Mucosa of descending colon (tissue), 3 donors: Measurements from ENCODE around the gene CPB1. TPM values are rescaled to one million over a fixed set of nuclear protein-coding genes. Genes with fewer than 3 reads are reported as not detected.

ENCODE experiments used
- ATAC-seq: fragments of 200-7000 bp; cut with Tn5 transposase; one replicate; pipeline ENCODE4 v1.9.1; 2020; ENCODE audit warnings: mild to moderate bottlenecking, moderate library complexity
- DNase-seq, 3 donors: peaks; one replicate each; pipeline ENCODE4 v3.0.0-alpha.2; 2020
- H3K36me3 ChIP-seq: fragments of 200-600 bp; one replicate; pipeline ENCODE4 v1.8.0; 2021; ENCODE audit warnings: low read depth, mild to moderate bottlenecking
- H3K4me1 ChIP-seq: fragments of 200-600 bp; one replicate; pipeline ENCODE4 v1.8.0; 2021; ENCODE audit warnings: low read depth, mild to moderate bottlenecking
- H3K4me3 ChIP-seq: fragments of 200-600 bp; one replicate; pipeline ENCODE4 v1.8.0; 2021; ENCODE audit warnings: mild to moderate bottlenecking
- H3K9me3 ChIP-seq: fragments of 200-600 bp; one replicate; pipeline ENCODE4 v1.8.0; 2021; ENCODE audit warnings: mild to moderate bottlenecking
- CTCF ChIP-seq: fragments of 200-600 bp; IDR thresholded peaks from one replicate; pipeline ENCODE4 v1.8.0; 2022; ENCODE audit warnings: antibody characterized with exemption, mild to moderate bottlenecking
- intact Hi-C, 2 donors: fragments of 100-400 bp; cut with DNase I in 1 of 2; cut with micrococcal nuclease in 1 of 2; formaldehyde crosslinking; loops; one replicate each; pipeline versions ENCODE4 v1.11.0 to v1.11.1; 2022; cut with DNase I, micrococcal nuclease
- total RNA-seq, 3 donors: library from RNA; stranded (reverse); fragmentation: NEBNext Ultra II Directional in 2 of 3; extraction: Animal tissue kit (Norgen Biotek cat#: 25700) in 2 of 3; gene quantifications; one replicate each; pipeline versions ENCODE4 v1.2.1 to v1.2.4, GENCODE V29; 2021 to 2023
- donor health status: DM: no; HTN: no; CAD: no; lungs with moderate emphysema.
- donor health status: DM: no; HTN: no; CAD: no.
- donor health status: DM: no; HTN: yes; CAD: no.

The CPB1 gene
- total RNA-seq, 3 donors from 2014 or later: 0.70 to 0.92 TPM; not detected in 1

DNA sequence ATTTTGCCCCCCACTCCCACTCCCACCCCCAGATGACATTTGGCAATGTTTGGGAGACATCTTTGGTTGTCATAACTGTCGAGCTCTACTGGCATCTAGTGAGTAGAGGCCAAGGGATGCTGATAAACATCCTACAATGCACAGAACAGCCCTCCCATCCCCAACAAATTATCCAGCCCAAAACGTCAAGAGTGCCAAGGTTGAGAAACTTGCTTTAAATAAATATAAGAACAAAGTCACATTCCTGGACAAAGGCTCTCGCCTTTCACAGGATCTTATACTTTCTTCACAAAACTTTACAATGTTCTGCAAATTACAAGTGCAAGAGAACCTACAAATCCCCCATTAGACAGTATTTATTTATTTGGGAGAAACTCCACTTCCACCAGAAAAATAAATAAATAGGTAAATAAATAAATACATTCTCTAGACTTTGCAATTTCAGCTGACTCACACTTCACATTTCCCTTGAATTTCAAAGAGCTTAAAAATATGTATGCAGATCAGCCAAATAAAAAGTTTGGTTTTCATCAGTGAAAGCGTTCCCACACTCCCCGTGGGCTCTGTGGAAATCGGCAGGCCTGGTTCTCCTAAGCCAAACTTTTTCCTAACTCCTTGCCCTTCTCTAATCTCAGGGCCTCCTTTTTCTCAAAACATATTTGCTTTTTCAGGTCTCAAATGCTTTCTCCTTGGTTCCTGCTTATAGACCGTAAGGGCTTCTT, 24.8 kb downstream of the CPB1 start:
- Histone ChIP-seq H3K9me3 (no peaks in the 10 kb centered on the region), H3K4me1 (no peaks in the 10 kb centered on the region), H3K4me3 (no peak overlapping the region), H3K36me3 (no peaks in the 10 kb centered on the region)
- no peak for TF ChIP-seq CTCF
- ATAC-seq: no peak
- DNase-seq: no peak
- intact Hi-C loops: no loop called here

- no peak for TF ChIP-seq CTCF
- no peaks in the 10 kb centered on the region for H3K4me1 ChIP-seq
- no peak overlapping the region for H3K4me3 ChIP-seq
- no peaks in the 10 kb centered on the region for H3K9me3 ChIP-seq
- ATAC-seq (no peak), DNase-seq (no peak)
- intact Hi-C loops: no loop called here
- no peaks in the 10 kb centered on the region for H3K36me3 ChIP-seq
Observed at GRCh38 chr3:148853076-148853475, 25.5 kb downstream of the CPB1 start.

- DNase-seq (no peak), ATAC-seq (no peak)
- TF ChIP-seq CTCF: no peak
- no peaks in the 10 kb centered on the region for H3K9me3 ChIP-seq
- intact Hi-C loops: no loop called here
- no peak overlapping the region for H3K4me3 ChIP-seq
- no peaks in the 10 kb centered on the region for H3K4me1 ChIP-seq
- no peaks in the 10 kb centered on the region for H3K36me3 ChIP-seq
Observed at GRCh38 chr3:148854061-148854460, 26.4 kb downstream of the CPB1 start.

DNA sequence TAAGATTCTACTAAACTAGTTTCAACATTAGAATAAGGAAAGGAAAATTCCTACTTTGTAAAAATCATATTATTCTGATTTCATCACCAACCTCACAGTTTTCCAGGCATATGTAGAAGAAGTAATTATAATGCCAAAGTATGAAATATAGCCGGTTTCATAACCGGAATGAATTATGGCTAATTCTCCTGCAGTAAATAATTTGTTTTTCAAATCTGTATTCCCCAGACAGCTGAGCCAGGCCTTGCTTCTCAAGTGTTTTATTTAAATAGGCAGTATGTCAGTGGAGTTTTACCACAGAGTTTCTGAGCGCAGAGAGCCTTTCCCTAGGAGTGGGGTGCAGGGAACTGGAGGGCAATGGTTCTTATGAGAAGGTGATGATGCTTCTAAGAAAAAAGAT, 28.8 kb downstream of the CPB1 start:
- TF ChIP-seq CTCF: no peak
- ATAC-seq (no peak), DNase-seq (no peak)
- H3K4me1 ChIP-seq: no peaks in the 10 kb centered on the region
- intact Hi-C loops: no loop called here
- H3K4me3 ChIP-seq: no peak overlapping the region
- no peaks in the 10 kb centered on the region for H3K9me3 ChIP-seq
- H3K36me3 ChIP-seq: no peaks in the 10 kb centered on the region

DNA sequence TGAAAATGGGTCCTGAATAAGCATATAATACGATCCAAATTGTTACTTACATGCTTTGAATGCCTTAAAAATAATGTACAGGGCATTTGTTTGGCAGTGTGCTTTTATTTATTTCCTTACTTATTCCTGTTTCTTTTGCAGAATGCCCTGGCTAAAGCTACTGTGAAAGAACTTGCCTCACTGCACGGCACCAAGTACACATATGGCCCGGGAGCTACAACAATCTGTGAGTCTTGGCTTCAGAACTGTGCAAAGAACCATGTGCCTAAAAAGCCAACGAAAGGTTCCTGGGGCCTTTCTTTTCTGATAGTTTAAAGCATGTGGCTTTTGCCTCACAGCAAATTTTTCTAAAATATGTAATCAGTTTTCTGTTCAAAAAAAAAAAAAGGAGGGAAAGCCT, 29.7 kb downstream of the CPB1 start:
- Histone ChIP-seq H3K9me3 (no peaks in the 10 kb centered on the region), H3K36me3 (no peaks in the 10 kb centered on the region), H3K4me1 (no peaks in the 10 kb centered on the region), H3K4me3 (no peak overlapping the region)
- TF ChIP-seq CTCF: no peak
- intact Hi-C loops: no loop called here
- ATAC-seq (no peak), DNase-seq (no peak)
